Mucosa of descending colon (tissue), 3 donors: Measurements from ENCODE around the gene ARMC10. TPM values are rescaled to one million over a fixed set of nuclear protein-coding genes. Genes with fewer than 3 reads are reported as not detected.
"Not testable (repeated sequence)": the region's sequence is repeated elsewhere in the genome, so short reads cannot be mapped to it uniquely, and the experiment has no call there.

ENCODE experiments used
- ATAC-seq: fragments of 200-7000 bp; cut with Tn5 transposase; one replicate; pipeline ENCODE4 v1.9.1; 2020; ENCODE audit warnings: mild to moderate bottlenecking, moderate library complexity
- DNase-seq, 3 donors: peaks; one replicate each; pipeline ENCODE4 v3.0.0-alpha.2; 2020
- H3K36me3 ChIP-seq: fragments of 200-600 bp; one replicate; pipeline ENCODE4 v1.8.0; 2021; ENCODE audit warnings: low read depth, mild to moderate bottlenecking
- H3K4me1 ChIP-seq: fragments of 200-600 bp; one replicate; pipeline ENCODE4 v1.8.0; 2021; ENCODE audit warnings: low read depth, mild to moderate bottlenecking
- H3K4me3 ChIP-seq: fragments of 200-600 bp; one replicate; pipeline ENCODE4 v1.8.0; 2021; ENCODE audit warnings: mild to moderate bottlenecking
- H3K9me3 ChIP-seq: fragments of 200-600 bp; one replicate; pipeline ENCODE4 v1.8.0; 2021; ENCODE audit warnings: mild to moderate bottlenecking
- CTCF ChIP-seq: fragments of 200-600 bp; IDR thresholded peaks from one replicate; pipeline ENCODE4 v1.8.0; 2022; ENCODE audit warnings: antibody characterized with exemption, mild to moderate bottlenecking
- intact Hi-C, 2 donors: fragments of 100-400 bp; cut with DNase I in 1 of 2; cut with micrococcal nuclease in 1 of 2; formaldehyde crosslinking; loops; one replicate each; pipeline versions ENCODE4 v1.11.0 to v1.11.1; 2022; cut with DNase I, micrococcal nuclease
- total RNA-seq, 3 donors: library from RNA; stranded (reverse); fragmentation: NEBNext Ultra II Directional in 2 of 3; extraction: Animal tissue kit (Norgen Biotek cat#: 25700) in 2 of 3; gene quantifications; one replicate each; pipeline versions ENCODE4 v1.2.1 to v1.2.4, GENCODE V29; 2021 to 2023
- donor health status: DM: no; HTN: no; CAD: no; lungs with moderate emphysema.
- donor health status: DM: no; HTN: no; CAD: no.
- donor health status: DM: no; HTN: yes; CAD: no.

ARMC10 gene
- total RNA-seq, 3 donors from 2014 or later, result 28.1 to 36.1 (median 32.2) TPM

DNA sequence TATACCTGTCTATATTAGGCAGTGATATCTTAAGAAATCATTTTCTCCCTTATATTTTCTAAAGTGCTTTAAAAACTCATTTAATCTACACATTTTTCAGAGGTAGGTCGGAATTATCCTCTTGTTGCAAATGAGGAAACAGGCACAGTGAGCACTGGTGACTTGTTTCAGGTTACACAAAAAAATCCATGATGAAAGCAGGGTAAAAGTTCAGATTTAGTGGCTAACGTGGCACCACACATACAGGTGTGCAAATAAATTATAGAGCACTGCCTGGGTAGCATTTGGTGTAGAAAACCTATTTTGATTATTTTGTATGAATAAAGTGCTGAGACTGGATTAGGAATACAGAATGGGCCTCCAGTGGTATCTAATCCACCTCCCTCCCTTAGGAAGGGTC is 26.6 kb downstream of the ARMC10 start:
- intact Hi-C loops, result no loop called here
- Histone ChIP-seq H3K4me3 (no peak overlapping the region), H3K36me3 (no peaks in the 10 kb centered on the region), H3K4me1 (no peaks in the 10 kb centered on the region), H3K9me3 (no peaks in the 10 kb centered on the region)
- DNase-seq (no peak), ATAC-seq (no peak)
- no peak for TF ChIP-seq CTCF

DNA sequence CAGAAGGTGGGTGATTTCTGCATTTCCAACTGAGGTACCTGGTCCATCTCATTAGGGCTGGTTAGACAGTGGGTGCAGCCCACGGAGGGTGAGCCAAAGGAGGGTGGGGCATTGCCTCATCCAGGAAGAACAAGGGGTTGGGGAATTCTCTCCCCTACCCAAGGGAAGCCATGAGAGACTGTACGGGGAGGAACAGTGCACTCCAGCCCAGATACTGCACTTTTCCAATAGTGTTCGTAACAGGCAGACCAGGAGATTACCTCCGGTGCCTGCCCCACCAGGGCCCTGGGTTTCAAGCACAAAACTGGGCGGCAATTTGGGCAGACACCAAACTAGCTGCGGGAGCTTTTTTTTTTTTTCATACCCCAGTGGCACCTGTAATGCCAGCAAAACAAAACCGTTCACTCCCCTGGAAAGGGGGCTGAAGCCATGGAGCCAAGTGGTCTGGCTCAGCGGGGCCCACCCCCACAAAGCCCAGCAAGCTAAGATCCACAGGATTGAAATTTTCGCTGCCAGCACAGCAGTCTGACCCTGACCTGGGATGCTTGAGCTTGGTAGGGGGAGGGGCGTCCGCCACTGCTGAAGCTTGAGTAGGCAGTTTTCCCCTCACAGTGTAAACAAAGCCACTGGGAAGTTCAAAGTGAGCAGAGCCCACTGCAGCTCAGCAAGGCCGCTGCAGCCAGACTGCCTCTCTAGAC is 31.2 kb downstream of the ARMC10 start:
- no peak for DNase-seq
- Histone ChIP-seq H3K4me1 (no peaks in the 10 kb centered on the region), H3K4me3 (no peak overlapping the region), H3K9me3 (no peaks in the 10 kb centered on the region), H3K36me3 (no peaks in the 10 kb centered on the region)
- intact Hi-C loops, result no loop called here
- no peak for ATAC-seq
- no peak for TF ChIP-seq CTCF

DNA sequence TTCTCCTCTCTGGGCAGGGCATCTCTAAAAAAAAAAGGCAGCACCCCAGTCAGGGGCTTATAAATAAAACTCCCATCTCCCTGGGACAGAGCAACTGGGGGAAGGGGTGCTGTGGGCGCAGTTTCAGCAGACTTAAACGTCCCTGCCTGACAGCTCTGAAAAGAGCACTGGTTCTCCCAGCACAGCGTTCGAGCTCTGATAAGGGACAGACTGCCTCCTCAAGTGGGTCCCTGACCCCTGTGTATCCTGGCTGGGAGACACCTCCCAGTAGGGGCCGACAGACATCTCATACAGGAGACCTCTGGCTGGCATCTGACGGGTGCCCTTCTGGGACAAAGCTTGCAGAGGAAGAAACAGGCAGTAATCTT is 31.7 kb downstream of the ARMC10 start:
- DNase-seq, H3K4me1 ChIP-seq, intact Hi-C loops, H3K36me3 ChIP-seq, H3K9me3 ChIP-seq, ATAC-seq, H3K4me3 ChIP-seq: not testable (repeated sequence)

- no peaks in the 10 kb centered on the region for H3K4me1 ChIP-seq
- no peaks in the 10 kb centered on the region for H3K36me3 ChIP-seq
- DNase-seq (no peak), ATAC-seq (no peak)
- no peak overlapping the region for H3K4me3 ChIP-seq
- H3K9me3 ChIP-seq, result no peaks in the 10 kb centered on the region
- intact Hi-C loops, result no loop called here
- no peak for TF ChIP-seq CTCF
These were observed 38.2 kb downstream of the ARMC10 start for GRCh38 chr7:103113164-103113563.

- H3K36me3 ChIP-seq, result no peaks in the 10 kb centered on the region
- intact Hi-C loops, result no loop called here
- no peak for ATAC-seq
- H3K4me1 ChIP-seq, result no peaks in the 10 kb centered on the region
- no peaks in the 10 kb centered on the region for H3K9me3 ChIP-seq
- TF ChIP-seq CTCF, result no peak
- H3K4me3 ChIP-seq, result no peak overlapping the region
- DNase-seq, result no peak
These were observed 39.7 kb downstream of the ARMC10 start for GRCh38 chr7:103114576-103115008.

DNA sequence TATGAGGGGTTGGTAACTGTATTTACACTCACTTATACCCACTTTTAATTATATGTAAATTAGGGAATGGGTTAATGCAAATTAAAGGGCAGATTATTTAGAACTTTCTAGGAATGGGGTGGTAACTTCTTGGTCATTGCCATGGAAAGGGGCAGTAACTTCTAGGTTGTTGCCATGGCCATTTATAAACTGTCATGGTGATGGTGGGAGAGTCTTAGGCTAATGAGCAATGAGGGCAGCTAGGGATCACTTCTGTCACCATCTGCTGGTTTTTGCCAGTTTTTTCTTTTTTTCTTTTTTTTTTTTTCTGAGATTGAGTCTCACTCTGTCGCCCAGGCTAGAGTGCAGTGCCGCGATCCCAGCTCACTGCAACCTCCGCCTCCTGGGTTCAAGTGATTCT is 40.8 kb downstream of the ARMC10 start:
- no peak for TF ChIP-seq CTCF
- ATAC-seq (no peak), DNase-seq (no peak)
- intact Hi-C loops, result no loop called here
- H3K4me3 ChIP-seq, result no peak overlapping the region
- H3K36me3 ChIP-seq, result no peaks in the 10 kb centered on the region
- no peaks in the 10 kb centered on the region for H3K9me3 ChIP-seq
- H3K4me1 ChIP-seq, result no peaks in the 10 kb centered on the region
